NCI-H1105 (cell line): ENCODE data around the gene RNASEH2A.
"Not testable (repeated sequence)": the region's sequence is repeated elsewhere in the genome, so short reads cannot be mapped to it uniquely, and the experiment has no call there.

ENCODE experiments used
- DNase-seq: peaks from one replicate; lab custom pipeline; 2025; lab: John Stamatoyannopoulos, UW

Gene RNASEH2A

DNA sequence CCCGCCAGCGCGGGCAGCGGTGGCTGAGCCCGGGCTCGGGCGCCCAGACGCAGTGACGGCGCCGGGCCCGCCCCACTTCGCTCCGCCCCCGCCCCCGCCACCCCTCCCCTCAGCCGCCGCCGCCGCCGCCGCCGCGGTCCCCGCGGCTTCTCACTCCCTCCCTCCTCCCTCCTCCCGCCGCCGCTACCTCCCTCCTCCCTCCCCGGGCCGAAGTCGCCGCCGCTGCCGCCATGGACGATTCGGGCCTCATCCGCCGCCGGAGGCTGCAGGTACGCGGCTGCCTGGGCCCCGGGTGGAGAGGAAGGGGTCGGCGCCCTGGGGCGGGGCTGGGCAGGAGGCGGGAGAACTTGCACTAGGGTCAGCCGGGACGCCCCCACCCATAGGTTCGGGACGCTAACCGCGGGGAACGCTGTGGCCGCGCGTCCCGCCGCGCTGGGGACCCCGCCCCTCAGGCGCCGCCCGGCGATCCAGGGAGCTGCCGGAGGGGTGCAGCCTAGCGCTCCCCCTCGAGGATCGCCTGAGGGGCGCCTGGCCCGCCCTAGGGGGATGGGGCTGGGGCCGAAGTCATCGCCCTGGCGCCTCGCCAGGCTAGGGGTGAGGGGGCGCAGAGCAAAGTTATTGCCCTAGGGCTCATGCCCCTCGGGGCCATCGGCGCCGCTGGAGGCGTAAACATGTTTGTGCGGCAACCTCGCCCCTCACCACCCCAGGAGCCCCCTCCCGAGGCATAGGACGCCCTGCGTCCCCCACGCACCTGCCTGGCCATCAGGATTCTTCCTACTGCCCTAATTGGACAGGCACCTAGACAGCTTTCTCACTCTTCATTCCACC, 27.6 kb downstream of the RNASEH2A start:
- peak; percentile 78 for DNase-seq

DNA sequence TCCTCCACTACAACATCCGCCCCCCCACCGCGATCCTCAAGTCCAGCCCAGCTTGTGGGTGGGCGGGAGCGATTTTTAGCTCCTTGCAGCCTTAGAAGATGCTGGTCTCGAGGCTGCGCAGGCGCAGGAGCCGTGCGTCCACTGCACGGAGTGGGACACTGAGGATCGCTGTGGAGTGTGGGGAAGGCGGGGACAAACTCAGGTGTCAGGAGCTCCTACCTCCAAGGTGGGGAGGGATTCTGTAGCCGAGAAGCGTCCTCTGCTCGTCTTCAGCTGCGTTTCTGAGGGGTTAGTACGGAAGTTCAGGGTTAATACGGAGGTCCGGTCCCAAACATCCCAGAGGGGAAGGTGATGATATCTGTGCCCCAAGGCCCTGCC, 28.2 kb downstream of the RNASEH2A start, which contains the start of gene RTBDN:
TSS of gene RTBDN (minus strand) at position 14 of the 378 bp plus-strand sequence. CDS start 4,600 bp downstream, outside the sequence.
- DNase-seq, result no peak

DNA sequence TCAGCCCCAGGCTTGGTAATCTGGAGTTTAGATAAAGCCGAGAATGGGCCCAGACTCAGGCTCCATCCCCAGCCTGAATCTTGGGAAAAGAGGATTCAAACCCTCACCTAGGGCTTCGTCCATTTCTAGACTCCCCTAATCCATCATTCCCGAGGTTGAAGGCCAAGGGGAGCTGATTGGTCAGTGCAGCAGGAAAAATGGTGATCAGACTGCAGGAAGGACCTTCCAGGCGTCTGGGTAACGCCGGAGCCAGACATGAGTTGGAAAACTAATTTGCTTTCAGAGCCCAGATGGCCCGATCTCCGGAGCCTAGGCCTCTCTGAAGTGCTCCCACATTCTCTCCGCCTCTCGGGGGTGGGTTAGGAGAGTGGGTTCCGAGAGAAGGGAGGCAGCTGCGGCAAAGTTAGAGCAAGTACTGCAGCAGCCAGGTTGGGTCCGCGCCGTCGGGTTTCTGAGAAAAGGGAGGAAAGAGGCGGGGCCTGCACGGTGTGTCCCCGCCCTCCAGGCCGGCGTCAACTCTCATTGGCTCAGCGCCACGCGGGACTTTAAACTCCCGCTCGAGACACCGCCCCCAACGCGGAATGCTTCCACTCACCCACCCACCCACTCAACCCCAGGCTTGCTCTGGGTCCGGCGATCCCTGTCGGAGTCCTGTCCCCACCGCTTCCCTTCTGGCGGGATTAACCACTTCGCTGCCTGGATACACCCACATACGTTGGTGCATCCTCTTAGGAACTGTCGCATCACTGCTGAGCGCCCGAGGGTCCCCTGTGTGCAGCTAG, 28.8 kb downstream of the RNASEH2A start:
- no peak for DNase-seq

DNA sequence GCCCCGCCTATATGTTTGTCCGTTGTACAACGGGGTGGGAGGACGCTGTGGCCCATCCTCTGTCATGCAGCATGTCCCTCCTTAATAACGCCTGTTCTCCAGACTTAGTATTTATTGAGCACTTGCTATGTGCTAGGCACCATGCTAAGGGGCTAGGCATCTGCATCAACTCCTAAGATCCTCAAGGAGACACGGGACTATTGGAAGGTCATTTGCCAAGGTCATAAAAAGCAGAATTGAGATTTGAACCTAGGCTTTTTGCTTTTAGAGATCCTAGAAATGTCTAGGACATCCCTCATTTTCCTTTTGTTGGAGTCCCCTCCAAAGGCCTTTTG, 30.1 kb downstream of the RNASEH2A start:
- DNase-seq, result no peak

DNA sequence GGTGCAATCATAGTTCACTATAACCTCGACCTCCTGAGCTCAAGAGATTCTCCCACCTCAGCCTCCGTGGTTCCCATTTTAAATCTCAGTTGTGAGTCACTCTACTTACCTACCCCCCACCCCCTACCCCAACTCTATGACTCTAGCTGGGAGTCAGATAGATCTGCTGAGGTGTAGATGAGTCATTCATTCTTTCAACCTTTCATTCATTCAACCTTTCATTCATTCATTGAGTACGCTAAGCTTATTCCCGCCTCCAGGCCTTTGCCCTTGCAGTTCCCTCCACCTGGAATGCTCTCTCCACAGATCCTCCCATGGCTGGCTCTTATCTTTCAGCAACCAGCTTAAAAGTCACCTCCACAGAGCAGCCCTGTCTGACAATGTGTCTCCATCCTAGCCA, 30.8 kb downstream of the RNASEH2A start:
- no peak for DNase-seq

DNA sequence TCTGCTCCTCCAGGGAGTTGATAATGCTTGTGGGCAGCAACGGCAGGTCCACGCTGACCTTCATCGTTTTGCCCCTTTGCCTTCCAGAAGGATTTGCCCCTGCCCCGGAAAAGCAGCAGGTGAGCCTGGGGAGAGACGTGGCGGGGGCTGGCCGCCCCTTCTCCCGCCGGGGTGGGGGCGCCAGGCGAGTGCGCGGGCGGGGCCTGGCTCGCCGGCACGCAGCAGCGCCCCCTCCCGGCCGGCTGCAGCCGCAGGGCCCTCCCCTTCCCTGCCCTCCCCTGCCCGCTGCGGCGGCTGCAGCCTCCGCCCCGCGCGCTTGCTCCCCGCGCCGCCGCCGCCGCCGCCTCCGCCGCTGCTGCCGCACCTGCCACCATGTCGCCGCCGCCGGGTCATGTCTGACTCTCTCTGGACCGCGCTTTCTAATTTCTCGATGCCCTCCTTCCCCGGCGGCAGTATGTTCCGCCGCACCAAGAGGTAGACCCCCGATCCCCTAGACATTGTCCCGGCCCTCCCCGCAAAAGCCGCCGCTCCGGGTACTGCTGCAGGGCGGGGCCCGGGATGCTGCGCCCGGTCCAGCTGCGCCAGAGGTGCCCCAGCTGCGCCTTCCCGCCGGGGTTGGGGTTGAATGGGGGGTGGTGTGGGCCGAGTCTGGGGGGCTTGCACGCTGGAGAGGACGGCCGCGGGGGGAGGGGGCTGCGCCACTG, 31.9 kb downstream of the RNASEH2A start, which contains the start of gene MAST1:
TSS of gene MAST1 (plus strand) at position 334 of the 704 bp plus-strand sequence. CDS start at position 392, 58 bp downstream.
- peak; percentile 65 for DNase-seq

DNA sequence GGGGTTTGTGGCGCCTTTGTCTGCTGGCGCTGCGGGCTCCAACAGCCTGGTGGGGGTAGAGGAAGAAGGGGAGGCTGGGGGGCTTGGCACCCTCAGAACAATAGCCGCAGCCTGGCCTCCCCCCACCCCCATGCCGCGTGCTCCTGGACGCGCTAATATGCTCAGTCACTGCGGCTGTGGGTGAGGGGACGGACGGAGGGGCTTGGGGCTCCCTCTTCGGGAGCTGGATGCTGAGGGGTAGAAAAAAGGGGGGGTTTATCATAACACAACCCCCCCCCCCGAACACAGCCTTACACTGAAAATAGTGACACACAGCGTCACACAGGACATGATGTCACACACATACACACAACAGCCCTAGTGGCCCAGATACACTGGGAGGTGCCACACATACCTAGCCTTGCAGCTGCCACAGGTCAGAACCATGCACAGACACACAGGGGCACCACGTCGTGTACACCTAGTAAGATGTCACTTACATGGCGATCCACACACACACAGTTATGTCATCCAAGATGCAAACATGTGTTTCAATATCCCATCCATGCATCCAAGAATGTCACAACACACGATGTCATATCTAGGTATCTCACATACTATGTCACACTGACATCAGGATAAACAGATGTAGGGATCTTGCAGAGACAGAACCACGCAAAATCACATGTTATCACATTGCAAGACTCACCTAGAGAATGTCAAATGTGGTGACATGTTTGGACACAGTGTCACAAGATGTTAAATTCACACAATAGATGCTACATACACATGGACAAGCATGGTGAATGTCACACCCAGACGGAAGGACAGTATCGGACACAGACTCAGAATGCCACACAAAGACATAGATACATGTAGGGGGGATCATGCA, 32.7 kb downstream of the RNASEH2A start:
- DNase-seq, result no peak

DNA sequence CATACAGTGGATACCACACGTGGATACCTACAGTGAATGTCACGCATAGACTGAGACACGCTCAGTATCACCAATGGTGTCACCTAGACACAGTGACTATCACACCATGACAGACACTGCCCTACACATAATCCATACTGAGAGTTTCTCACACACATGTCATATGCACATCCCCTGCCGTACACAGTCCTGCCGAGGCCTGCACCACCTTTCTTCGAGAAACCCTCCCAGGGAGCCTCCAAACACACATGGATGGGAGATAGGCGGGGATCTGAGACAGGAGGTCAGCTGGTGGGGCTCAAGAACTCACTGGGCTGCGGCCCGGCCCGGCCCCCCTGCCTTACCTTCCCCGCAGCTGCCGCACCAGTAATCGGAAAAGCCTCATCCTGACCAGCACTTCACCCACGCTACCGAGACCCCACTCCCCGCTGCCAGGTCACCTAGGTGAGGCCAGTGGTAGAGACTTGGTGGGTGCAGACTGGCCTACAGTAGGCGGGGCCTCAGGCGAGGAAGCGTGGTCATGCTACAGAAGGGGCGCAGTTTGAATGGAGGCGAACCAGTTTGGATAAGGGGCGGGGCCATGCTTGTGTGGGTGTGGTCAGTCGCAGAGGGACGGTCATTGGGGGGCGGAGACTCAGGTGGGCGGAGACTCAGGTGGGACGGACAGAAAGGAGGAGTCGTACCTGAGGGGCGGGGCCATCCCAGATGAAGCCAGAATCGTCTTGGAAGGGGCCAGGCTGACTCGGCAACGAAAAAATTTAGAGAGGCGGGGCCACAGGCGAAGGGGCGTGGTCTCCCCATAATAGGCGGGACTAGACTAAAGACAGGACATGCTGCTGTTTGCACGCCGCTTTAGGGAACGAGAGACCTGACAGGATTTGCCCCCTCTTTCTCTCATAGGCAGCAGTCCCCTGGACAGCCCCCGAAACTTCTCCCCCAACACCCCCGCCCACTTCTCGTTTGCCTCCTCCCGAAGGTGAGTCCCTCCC, 34.0 kb downstream of the RNASEH2A start:
- DNase-seq, result peak; percentile 82

DNA sequence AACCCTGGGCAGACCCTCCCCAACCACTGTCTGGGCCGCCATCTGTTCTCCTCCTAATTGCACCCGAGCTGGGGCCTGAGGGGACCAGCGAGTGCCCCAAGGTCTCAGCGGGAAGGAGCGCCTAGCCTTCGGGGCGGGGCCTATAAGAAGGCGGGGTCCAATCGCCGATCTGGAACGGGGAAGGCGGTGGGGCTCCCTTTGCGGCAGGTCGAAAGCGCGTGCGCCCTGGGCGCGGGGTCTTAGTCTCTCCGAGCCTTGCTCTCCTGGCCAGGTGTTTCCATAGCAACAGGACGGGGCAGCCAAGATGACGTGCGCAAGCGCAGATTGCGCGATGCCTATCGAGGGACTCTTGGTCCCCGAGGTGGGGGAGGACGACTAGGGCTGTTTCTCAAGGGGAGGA, 34.7 kb downstream of the RNASEH2A start:
- DNase-seq, result peak; percentile 98

DNA sequence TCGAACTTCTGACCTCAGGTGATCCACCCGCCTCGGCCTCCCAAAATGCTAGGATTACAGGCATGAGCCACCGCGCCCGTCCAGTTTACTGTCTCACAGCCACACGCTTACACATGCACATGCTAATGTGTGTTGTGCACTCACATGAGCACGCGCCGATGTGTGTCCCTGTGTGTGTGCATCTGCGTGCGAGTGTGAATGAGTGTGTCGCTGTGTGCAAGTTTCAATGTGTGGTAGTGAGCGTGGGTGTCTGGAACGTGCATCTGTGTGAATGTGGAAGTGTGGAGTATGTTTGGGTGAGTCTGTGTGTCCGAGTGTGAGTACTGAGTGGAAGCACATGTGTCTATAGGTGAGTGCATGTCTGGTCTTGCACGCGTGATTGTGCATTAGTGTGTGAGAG, 36.1 kb downstream of the RNASEH2A start:
- DNase-seq, result no peak

DNA sequence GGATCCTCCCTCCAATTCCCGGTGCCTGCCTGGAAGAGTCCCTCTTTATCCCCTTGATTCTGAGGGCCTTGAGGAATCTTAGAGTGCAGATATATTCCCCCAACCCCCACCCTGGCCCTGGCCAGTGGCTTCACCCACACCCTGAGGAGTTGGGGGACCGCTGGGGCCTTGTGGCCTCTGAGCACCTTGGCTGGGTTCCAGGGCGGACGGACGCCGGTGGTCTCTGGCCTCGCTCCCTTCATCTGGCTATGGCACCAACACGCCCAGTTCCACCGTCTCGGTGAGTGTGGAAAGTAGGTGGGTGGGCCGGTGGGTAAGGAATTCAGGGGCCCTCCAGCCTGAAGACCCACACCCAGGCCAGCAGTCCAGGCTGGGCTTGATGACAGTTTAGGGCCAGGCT, 36.9 kb downstream of the RNASEH2A start:
- no peak for DNase-seq

DNA sequence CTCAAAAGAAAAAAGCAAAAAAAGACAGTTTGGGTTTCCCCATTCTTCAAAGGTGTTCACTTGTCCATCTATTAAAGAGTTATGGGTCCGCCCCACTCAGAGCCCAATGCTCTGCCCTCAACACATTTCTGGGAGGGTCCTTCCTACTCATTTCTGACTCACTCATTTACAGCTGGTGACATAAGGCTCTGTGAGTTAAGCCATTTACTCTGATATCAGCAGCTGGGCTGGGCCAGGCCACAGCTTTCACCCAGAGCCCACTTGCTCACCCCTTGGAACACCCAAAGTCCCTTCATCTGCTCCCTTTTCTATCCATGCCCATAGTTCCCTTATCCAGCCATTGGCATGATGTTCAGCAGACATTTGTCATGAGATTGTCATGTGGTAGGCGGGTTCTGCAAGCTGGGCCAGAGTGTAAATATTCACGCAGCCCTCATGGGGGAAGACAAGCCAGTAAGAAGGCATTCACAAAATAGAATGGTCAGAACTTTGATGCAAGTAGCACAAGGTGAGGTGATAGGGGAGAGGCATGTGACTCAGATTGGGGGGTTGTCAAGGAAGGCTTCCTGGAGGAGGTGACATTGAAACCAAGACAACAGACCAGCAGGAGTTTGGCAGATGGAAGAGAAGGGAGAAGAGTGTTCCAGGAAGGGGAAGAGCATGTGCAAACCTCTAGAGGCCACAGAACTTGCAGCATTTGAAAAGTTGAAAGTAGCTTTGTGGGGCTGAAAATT, 37.8 kb downstream of the RNASEH2A start:
- DNase-seq, result no peak

DNA sequence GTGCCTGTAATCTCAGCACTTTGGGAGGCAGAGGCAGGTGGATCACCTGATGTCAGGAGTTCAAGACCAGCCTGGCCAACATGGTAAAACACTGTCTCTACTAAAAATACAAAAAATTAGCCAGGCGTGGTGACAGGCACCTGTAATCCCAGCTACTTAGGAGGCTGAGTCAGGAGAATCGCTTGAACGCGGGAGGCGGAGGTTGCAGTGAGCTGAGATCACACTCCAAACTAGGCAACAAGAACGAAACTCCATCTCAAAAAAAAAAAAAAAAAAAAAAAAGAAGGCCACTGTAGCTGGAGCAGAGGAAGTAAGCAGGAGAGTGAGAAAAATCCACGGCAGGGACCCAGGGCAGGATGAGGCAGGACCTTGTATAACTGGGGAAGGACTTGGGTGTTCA, 40.2 kb downstream of the RNASEH2A start:
- DNase-seq, result not testable (repeated sequence)

DNA sequence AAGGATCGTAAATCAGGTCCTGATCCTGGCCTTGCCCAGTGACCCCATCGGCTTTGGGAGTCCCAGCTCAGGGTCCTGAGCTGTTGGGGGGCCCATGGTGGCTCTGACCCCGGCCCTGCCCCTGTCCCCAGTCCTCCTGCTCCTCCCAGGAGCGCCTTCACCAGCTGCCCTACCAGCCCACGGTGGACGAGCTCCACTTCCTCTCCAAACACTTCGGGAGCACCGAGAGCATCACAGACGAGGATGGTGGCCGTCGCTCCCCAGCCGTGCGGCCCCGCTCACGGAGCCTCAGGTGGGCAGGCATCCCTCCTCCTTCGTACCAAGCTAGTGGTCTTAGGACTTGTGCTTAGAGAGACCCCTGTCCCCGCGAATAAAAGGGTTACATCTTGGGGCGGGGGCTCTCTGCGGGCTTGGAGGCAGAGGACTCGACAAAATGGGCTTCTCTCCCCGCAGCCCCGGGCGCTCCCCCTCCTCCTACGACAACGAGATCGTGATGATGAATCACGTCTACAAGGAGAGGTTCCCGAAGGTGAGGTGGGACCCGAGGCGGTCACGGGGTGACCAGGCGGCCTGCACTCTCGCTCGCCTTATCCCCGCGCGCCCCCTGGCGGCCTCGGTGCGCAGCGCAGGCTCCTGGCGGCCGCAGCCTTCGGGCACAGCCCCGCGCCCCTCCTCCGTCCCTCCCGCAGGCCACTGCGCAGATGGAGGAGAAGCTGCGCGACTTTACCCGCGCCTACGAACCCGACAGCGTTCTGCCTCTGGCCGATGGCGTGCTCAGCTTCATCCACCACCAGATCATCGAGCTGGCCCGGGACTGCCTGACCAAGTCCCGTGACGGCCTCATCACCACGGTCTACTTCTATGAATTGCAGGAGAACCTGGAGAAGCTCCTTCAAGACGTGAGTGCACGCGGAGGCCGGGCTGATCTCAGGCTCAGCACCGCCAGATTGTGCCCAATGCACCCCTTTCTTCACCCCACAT, 41.1 kb downstream of the RNASEH2A start:
- peak; percentile 65 for DNase-seq

DNA sequence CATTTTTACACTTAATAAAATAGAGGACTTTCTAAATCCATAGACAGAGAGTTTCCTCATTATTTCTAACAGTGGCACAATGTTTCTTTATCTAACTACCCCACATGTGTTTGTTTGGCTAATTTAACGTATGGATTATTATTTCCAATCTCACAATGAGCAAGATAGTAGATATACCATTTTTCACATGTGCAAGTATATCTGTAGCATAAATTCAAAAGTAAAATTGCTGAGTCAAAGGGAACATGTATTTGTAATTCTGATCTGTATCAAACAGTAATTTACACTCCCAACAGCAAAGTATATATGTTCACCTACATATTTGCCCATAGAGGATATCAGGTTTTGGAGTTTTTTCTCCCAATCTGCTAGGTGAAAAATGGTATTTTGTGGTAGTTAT, 50.3 kb downstream of the RNASEH2A start:
- DNase-seq, result no peak

DNA sequence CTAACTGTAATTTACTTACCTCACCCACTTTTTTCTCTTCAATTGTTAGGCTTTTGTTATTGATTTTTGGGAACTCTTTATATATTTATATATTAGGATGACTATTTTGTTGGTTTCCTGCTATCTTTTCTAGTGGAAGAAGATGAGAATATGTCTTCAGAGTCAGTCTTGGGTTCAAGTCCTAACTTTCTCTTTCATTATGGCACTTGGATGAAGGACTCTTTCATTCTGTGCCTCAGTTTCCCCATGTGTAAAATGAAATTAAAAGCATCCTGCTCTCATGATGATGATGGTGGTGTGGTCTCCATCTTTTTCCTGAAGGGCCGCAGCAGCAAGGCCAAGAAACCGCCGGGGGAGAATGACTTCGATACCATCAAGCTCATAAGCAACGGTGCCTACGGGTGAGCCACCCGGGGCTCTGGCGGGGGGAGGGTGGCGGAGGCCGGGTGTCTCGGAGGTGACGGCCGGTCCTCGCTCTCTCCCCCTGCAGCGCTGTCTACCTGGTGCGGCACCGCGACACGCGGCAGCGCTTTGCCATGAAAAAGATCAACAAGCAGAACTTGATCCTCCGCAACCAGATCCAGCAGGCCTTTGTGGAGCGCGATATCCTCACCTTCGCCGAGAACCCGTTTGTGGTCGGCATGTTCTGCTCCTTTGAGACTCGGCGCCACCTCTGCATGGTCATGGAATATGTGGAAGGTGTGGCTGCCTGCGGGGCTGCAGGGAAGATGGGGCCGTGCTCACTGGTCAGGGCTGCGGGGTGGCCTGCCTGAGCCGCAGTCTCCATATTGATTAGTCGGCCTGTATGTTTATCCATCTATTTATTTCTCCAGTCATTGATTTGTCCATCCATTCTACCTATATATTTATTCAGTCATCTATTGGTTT, 51.9 kb downstream of the RNASEH2A start:
- no peak for DNase-seq

DNA sequence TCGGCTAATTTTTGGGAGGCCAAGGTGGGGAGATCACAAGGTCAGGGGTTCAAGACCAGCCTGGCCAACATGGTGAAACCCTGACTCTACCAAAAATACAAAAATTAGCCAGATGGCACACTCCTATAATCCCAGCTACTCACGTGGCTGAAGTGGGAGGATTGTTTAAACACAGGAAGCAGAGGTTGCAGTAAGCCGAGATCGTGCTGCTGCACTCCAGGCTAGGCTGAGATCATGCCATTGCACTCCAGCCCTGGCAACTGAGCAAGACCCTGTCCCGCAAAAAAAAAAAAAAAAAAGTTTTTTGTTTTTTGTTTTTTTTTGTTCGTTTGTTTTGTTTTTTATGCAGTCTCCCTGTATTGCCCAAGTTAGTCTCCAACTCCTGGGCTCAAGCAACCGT, 53.2 kb downstream of the RNASEH2A start:
- no peak for DNase-seq
